Measurements from ENCODE around the gene LLGL2. TPM values are rescaled to one million over a fixed set of nuclear protein-coding genes. Genes with fewer than 3 reads are reported as not detected.

LLGL2 gene
- total RNA-seq, 1 experiment from 2014 or later = not detected

GRCh38 chr17:75549246-75550138, 24.0 kb downstream of the LLGL2 start:
- no peak for DNase-seq (ENCODE audit: low read depth)

GRCh38 chr17:75550139-75550465, 24.6 kb downstream of the LLGL2 start:
- DNase-seq (ENCODE audit: low read depth) = no peak

- DNase-seq (ENCODE audit: low read depth) = no peak
Observed at GRCh38 chr17:75551266-75551665, 25.8 kb downstream of the LLGL2 start.

- DNase-seq (ENCODE audit: low read depth) = no peak
Observed at GRCh38 chr17:75552425-75553294, 27.2 kb downstream of the LLGL2 start.

- DNase-seq (ENCODE audit: low read depth) = no peak
Observed at GRCh38 chr17:75553295-75554110, 28.0 kb downstream of the LLGL2 start.

GRCh38 chr17:75555679-75556153, 30.2 kb downstream of the LLGL2 start:
- DNase-seq (ENCODE audit: low read depth) = no peak

GRCh38 chr17:75557075-75557851, 31.8 kb downstream of the LLGL2 start:
- DNase-seq (ENCODE audit: low read depth) = no peak

GRCh38 chr17:75557852-75558665, 32.6 kb downstream of the LLGL2 start:
- DNase-seq (ENCODE audit: low read depth) = no peak

- no peak for DNase-seq (ENCODE audit: low read depth)
Observed at GRCh38 chr17:75558666-75559530, 33.4 kb downstream of the LLGL2 start.

GRCh38 chr17:75559958-75560533, 34.5 kb downstream of the LLGL2 start:
- no peak for DNase-seq (ENCODE audit: low read depth)

- DNase-seq (ENCODE audit: low read depth) = no peak
Observed at GRCh38 chr17:75561927-75562603, 36.6 kb downstream of the LLGL2 start.

- no peak for DNase-seq (ENCODE audit: low read depth)
Observed at GRCh38 chr17:75563063-75563758, 37.7 kb downstream of the LLGL2 start.

- no peak for DNase-seq (ENCODE audit: low read depth)
Observed at GRCh38 chr17:75564195-75564594, 38.7 kb downstream of the LLGL2 start.

GRCh38 chr17:75565066-75565465, 39.6 kb downstream of the LLGL2 start:
- DNase-seq (ENCODE audit: low read depth) = peak; percentile 22

GRCh38 chr17:75565618-75566017, 40.1 kb downstream of the LLGL2 start:
- no peak for DNase-seq (ENCODE audit: low read depth)

- no peak for DNase-seq (ENCODE audit: low read depth)
Observed at GRCh38 chr17:75566416-75566815, 40.9 kb downstream of the LLGL2 start.

GRCh38 chr17:75566834-75567233, 41.3 kb downstream of the LLGL2 start:
- no peak for DNase-seq (ENCODE audit: low read depth)
